NCI-H69 (cell line): ENCODE data around the gene ST3GAL4.

Experiments used
- DNase-seq: peaks from one replicate; lab custom pipeline; 2025; lab: John Stamatoyannopoulos, UW

ST3GAL4 gene

DNA sequence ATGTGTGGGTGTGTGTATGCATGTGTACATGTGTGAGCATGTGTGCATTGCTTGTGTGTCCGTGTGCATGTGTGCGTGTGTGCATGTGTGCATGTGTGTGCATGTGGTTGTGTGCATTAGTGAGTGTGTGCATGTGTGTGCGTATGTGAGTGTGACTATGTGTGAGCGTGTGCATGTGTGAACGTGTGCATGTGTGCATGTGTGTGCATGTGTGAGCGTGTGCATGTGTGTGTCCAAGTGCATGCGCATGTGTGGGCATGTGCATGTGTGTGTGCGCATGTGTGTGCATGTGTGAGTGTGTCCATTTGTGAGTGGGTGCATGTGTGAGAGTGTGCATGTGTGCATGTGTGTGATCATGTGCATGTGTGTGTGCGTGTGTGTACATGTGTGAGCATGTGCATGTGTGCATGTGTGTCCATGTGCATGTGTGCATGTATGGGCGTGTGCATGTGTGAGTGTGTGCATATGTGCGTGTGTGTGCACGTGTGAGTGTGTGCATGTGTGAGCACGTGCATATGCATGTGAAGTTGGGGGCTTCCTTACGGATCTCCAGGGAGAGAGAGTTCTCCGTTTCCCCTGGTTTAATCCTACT, 95.8 kb downstream of the ST3GAL4 start:
- no peak for DNase-seq

GRCh38 chr11:126452241-126453101, 97.0 kb downstream of the ST3GAL4 start:
- DNase-seq = no peak

- no peak for DNase-seq
Measured at GRCh38 chr11:126456089-126456488, 100.6 kb downstream of the ST3GAL4 start.

GRCh38 chr11:126456783-126457542, 101.5 kb downstream of the ST3GAL4 start:
- no peak for DNase-seq

DNA sequence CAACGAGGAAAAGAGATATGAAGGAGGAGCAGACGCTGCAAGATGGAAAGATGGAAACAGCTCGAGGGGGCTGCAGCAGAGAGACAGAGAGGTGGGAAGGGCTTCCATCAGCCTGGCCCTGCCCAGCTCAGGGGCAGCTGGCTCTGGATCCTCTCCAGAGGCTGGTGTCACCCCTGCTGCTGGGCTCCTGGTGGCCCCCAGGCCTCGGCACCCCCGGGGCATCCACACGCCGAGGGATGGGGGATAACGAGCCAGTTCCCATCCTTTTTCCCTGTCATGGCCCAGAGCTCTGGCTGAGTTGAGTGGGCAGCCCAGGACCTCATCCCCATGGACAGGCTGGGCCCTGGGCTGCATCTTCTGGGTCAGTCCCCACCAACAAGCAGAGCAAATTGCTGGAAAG, 102.3 kb downstream of the ST3GAL4 start:
- DNase-seq = no peak

DNA sequence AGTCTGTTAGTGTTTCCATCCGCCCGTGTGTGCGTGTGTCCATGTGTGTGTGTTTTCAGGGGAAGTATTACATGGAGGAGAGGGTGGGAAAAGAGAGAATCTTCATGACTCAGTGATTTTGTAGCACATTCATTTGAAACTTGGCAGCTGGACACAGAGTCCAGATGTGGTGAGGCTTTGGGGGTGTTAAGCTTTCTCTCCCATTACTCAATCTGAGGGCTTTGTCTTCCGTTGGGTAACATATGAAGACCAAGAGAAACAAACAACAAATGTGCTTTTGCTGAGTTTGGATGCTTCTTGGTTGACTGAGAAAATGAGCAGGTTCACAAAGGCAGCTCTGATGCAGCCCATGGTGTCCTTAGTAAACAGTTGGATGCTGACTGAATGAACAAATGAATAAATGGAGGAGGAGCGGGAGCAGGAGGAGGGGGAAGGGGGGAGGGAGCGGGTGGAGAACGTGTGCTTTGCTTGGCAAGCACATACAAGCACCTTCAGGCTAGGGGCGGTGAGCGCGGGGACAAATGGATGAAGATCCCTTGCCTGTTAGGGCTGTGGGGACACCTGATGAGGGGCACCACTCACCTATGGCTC, 104.3 kb downstream of the ST3GAL4 start:
- DNase-seq = peak; percentile 58

GRCh38 chr11:126460417-126461095, 105.1 kb downstream of the ST3GAL4 start:
- no peak for DNase-seq

- DNase-seq = no peak
Measured at GRCh38 chr11:126461096-126461440, 105.6 kb downstream of the ST3GAL4 start.

DNA sequence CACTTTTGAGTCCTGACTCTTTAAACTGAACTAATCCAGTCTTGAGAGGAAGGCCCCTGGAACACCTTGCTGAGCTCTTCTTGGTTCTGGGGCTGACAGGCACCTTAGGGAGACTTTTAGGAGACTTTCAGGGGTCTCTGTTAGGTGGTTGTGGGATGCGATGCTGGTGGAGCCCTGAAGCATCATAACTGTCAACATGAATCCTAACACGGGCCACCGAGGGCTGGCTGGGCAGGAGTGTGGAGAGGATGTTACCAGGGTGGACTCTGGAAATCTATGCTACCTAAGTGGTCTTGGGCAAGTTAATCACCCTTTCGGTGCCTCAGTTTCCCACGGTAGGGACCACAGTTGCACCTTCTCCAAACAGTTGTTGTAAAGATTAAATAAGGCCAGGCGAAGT, 106.5 kb downstream of the ST3GAL4 start:
- no peak for DNase-seq

DNA sequence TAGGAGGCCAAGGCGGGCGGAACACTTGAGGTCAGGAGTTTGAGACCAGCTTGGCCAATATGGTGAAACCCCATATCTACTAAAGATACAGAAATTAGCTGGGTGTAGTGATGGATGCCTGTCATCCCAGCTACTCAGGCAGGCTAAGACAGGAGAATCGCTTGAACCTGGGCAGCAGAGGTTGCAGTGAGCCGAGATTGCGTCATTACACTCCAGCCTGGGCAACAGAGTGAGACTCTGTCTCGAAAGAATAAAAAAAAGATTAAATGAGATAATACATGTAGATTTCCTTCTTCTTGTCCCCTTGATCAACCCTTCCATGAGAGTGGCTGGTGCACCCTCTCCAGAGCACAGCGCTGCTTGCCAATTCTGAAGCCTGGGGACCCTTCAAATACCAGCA, 106.9 kb downstream of the ST3GAL4 start:
- no peak for DNase-seq
